ENCODE results near the gene FAM120AOS.

- TF ChIP-seq CTCF (conservative IDR thresholded peaks at IDR 0.05) (no peak), ZFX (IDR thresholded peaks at IDR 0.05) (no peak)
These were observed 38.1 kb downstream of the FAM120AOS start for GRCh38 chr9:93415176-93415690.

All from C4-2B (cell line).